GM12891 (cell line): ENCODE results near the gene CCDC85A.

Experiments used
- POLR2A ChIP-seq: IDR thresholded peaks from 2 replicates; pipeline ENCODE4 v1.6.1; 2011; ENCODE audit warnings: low read depth, low read length, control low read depth
- SPI1 ChIP-seq: IDR thresholded peaks from 2 replicates; pipeline ENCODE4 v1.6.1; 2011; ENCODE audit warnings: low read depth, low read length, control low read depth
- TAF1 ChIP-seq: IDR thresholded peaks from 2 replicates; pipeline ENCODE4 v1.6.1; 2011; ENCODE audit warnings: low read depth, low read length, control low read depth

- TF ChIP-seq POLR2A: no peak
- TF ChIP-seq TAF1: no peak
- TF ChIP-seq SPI1: no peak
Measured at GRCh38 chr2:56179931-56180330, 3.9 kb upstream of the CCDC85A start.
